GM12865 (cell line): Measurements from ENCODE around the gene IL18RAP.

Source experiments
- DNase-seq: peaks from one replicate; pipeline ENCODE4 v3.0.0; 2010; ENCODE audit warnings: low read depth
- H3K4me3 ChIP-seq: 2 replicates; pipeline ENCODE4 v1.5.1; 2011; ENCODE audit warnings: mild to moderate bottlenecking, low read depth, low read length, control low read depth
- CTCF ChIP-seq: IDR thresholded peaks from 2 replicates; pipeline ENCODE4 v1.5.1; 2011; ENCODE audit warnings: low read length, control low read depth, low read depth, inconsistent platforms; ENCODE audit not compliant: insufficient read depth; ENCODE audit errors: missing control alignments

Gene IL18RAP

GRCh38 chr2:102428573-102428972 is 5.6 kb downstream of the IL18RAP start:
- no peak for TF ChIP-seq CTCF
- H3K4me3 ChIP-seq = no peak overlapping the region
- no peak for DNase-seq

- no peak overlapping the region for H3K4me3 ChIP-seq
- no peak for TF ChIP-seq CTCF
- no peak for DNase-seq
Measured at GRCh38 chr2:102432386-102432785, 9.4 kb downstream of the IL18RAP start.

GRCh38 chr2:102433973-102434654 is 11.2 kb downstream of the IL18RAP start:
- no peak overlapping the region for H3K4me3 ChIP-seq
- no peak for DNase-seq
- TF ChIP-seq CTCF = no peak

- TF ChIP-seq CTCF = no peak
- peak; percentile 76 for DNase-seq
- no peak overlapping the region for H3K4me3 ChIP-seq
Measured at GRCh38 chr2:102434655-102435381, 11.9 kb downstream of the IL18RAP start.

- DNase-seq = peak; percentile 46
- no peak for TF ChIP-seq CTCF
- H3K4me3 ChIP-seq = no peak overlapping the region
Measured at GRCh38 chr2:102435741-102436140, 12.8 kb downstream of the IL18RAP start.

GRCh38 chr2:102436323-102436722 is 13.4 kb downstream of the IL18RAP start:
- no peak for TF ChIP-seq CTCF
- H3K4me3 ChIP-seq = no peak overlapping the region
- DNase-seq = peak; percentile 74

- H3K4me3 ChIP-seq = no peak overlapping the region
- TF ChIP-seq CTCF = no peak
- DNase-seq = no peak
Measured at GRCh38 chr2:102437122-102437521, 14.2 kb downstream of the IL18RAP start.
